ENCODE data around the gene SMOC2. TPM values are rescaled to one million over a fixed set of nuclear protein-coding genes. Genes with fewer than 3 reads are reported as not detected.

The SMOC2 gene
- total and polyA plus RNA-seq, 2 of the 4 experiments (the other 2 are of a cell fraction): not detected

DNA sequence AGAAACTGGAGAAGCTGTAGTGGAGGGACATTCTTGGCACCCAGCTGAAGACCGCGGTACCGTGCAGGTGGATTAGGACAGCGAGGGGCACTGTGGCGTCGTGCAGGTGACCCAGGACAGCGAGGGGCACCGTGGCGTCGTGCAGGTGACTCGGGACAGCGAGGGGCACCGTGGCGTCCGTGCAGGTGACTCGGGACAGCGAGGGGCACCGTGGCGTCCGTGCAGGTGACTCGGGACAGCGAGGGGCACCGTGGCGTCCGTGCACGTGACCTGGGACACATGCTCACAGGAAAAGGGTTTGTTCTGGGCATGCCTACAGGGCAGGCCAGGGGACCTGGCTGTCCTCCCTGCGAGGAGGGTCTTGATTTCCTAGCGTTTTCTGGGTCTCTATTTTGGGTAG lies 29.2 kb upstream of the SMOC2 start:
- Histone ChIP-seq H2BK20ac (ENCODE audit: low read depth, low read length) (no peak overlapping the region), H3K9ac (ENCODE audit: low read depth, low read length) (no peak overlapping the region), H3K27me3 (ENCODE audit: control insufficient read depth, insufficient read depth, low read length) (no peaks in the 10 kb centered on the region), H3K9me1 (ENCODE audit: insufficient read depth, low read length) (no peaks in the 10 kb centered on the region), H3K14ac (replicated peaks; ENCODE audit: low read depth, low read length) (no peak overlapping the region), H4K20me1 (ENCODE audit: insufficient read depth, low read length) (no peaks in the 10 kb centered on the region), H3K36me3 (ENCODE audit: control insufficient read depth, insufficient read depth, low read length) (no peaks in the 10 kb centered on the region), H3K4ac (ENCODE audit: low read depth, low read length) (no peak overlapping the region), H3K23ac (ENCODE audit: low read depth, low read length) (no peak overlapping the region), H3K4me3 (ENCODE audit: insufficient read depth, low read depth, low read length) (no peak overlapping the region), H2BK5ac (ENCODE audit: low read depth, low read length, poor library complexity, severe bottlenecking) (no peak overlapping the region), H3K4me2 (ENCODE audit: low read depth, low read length) (no peak overlapping the region), H4K91ac (ENCODE audit: insufficient read depth, low read depth, low read length) (no peak overlapping the region), H3K18ac (ENCODE audit: low read depth, low read length) (no peak overlapping the region), H2BK15ac (ENCODE audit: low read depth, low read length) (no peak overlapping the region), H2AK9ac (replicated peaks; ENCODE audit: low read depth, low read length, poor library complexity) (no peak overlapping the region), H3K27ac (ENCODE audit: insufficient read depth, low read length) (no peak overlapping the region), H4K8ac (ENCODE audit: low read depth in 2 of 2, low read length in 2 of 2) (no peak overlapping the region), H3K79me1 (ENCODE audit: low read depth in 1 of 2, low read length in 2 of 2) (no peaks in the 10 kb centered on the region), H3K9me3 (ENCODE audit: control insufficient read depth, insufficient read depth, low read length) (peaks cover 55% of the 10 kb centered on the region), H2AK5ac (ENCODE audit: low read depth, low read length) (no peak overlapping the region), H3K56ac (ENCODE audit: extremely low read depth, insufficient read depth, low read length) (no peak overlapping the region), H4K5ac (ENCODE audit: low read depth, low read length) (no peak overlapping the region), H2AFZ (replicated peaks; ENCODE audit: low read length, poor library complexity) (no peak overlapping the region), H3K4me1 (ENCODE audit: control insufficient read depth, insufficient read depth, low read length) (no peaks in the 10 kb centered on the region), H2BK120ac (ENCODE audit: low read depth, low read length) (no peak overlapping the region)
- CTCF ChIA-PET: no interaction called here
- dilution Hi-C loops (cut with HindIII; ENCODE audit: low sequenced_read_pairs, unreplicated experiment) (no loop called here), intact Hi-C loops (cut with micrococcal nuclease) (no loop called here), in situ Hi-C loops (cut with MboI; ENCODE audit: low sequenced_read_pairs) (no loop called here)
- no peak for DNase-seq
- TF ChIP-seq BHLHE40 (IDR thresholded peaks at IDR 0.05; ENCODE audit: low read depth, low read length) (no peak), FOS (IDR thresholded peaks at IDR 0.05; ENCODE audit: low read depth, low read length) (no peak), RFX5 (IDR thresholded peaks at IDR 0.05; ENCODE audit: low read depth, low read length) (no peak), MXI1 (IDR thresholded peaks at IDR 0.05; ENCODE audit: borderline replicate concordance, low read depth, low read length) (no peak), MAFK (IDR thresholded peaks at IDR 0.05; ENCODE audit: low read depth, low read length) (no peak)
- TF ChIP-seq, protein P1, sequence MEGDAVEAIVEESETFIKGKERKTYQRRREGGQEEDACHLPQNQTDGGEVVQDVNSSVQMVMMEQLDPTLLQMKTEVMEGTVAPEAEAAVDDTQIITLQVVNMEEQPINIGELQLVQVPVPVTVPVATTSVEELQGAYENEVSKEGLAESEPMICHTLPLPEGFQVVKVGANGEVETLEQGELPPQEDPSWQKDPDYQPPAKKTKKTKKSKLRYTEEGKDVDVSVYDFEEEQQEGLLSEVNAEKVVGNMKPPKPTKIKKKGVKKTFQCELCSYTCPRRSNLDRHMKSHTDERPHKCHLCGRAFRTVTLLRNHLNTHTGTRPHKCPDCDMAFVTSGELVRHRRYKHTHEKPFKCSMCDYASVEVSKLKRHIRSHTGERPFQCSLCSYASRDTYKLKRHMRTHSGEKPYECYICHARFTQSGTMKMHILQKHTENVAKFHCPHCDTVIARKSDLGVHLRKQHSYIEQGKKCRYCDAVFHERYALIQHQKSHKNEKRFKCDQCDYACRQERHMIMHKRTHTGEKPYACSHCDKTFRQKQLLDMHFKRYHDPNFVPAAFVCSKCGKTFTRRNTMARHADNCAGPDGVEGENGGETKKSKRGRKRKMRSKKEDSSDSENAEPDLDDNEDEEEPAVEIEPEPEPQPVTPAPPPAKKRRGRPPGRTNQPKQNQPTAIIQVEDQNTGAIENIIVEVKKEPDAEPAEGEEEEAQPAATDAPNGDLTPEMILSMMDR (conservative IDR thresholded peaks at IDR 0.05; ENCODE audit: low read depth, low read length): no peak
- no peak for ATAC-seq (ENCODE audit: low read depth)
- no TSS peak for BruUV-seq (replicated peaks)
- no CpG with 5 or more reads among the region's 28 CpGs for WGBS, 2 experiments (ENCODE audit: extremely low coverage in 2 of 2, insufficient read length in 1 of 2)
- POLR2A ChIA-PET (ENCODE audit: unreplicated experiment): no interaction called here

Data from IMR-90 (cell line).